ENCODE measurements around the gene ANO3.

ANO3 gene

DNA sequence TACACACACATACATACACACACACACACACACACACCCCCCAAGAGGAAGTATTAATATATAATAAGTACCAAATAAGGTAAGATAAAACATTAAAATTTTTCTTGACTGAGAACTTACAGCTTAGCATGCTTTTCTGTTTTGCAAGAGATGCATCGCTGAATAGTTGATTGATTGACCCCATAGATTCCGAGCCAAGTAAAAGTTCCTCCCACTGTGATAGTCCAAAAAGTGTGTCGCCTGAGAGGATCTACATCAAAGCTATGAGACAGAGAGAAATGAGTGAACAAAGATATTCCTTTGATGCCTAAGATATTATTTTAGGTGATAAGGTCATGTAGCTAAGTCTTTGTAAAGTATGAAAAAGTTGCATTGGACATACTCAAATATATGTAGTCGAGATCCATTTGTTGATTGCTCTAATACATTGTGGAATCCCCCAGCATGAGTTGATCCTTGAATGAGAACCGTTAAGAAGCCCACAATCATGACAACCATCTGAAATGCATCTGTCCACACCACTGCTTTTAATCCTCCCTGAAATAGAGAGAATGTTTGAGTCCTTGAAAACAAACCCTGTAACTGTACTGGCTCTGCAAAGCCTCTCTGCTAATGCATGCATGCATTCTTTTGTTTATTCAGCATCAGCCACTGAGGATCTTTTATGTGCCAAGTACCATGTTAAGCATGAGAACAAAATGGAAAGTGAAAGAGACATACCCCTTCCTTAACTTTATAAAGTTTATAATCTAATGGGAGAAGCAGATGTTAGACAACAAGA is 371.7 kb downstream of the ANO3 start:
- no peak for DNase-seq (ENCODE audit: low read depth in 1 of 2, low spot score in 1 of 2)

DNA sequence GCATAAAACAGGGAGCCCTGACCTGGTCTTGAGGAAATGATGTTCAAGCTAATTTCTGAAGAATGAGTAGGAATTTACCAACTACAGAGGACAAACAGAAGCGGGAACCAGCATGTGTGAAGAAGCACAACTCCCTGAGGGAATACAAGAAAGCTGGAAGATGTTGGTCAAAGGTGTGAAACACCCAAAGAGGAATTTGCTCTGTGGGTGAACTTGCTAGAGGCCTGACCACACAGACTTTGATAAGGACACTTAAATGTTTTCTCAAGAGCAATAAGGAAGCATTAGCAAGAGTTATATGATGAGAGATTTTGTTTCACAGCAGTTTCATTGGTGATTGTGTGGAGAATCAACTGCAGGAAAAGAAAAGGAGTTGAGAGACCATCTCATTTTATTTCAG is 372.3 kb downstream of the ANO3 start:
- no peak for DNase-seq (ENCODE audit: low read depth in 1 of 2, low spot score in 1 of 2)

DNA sequence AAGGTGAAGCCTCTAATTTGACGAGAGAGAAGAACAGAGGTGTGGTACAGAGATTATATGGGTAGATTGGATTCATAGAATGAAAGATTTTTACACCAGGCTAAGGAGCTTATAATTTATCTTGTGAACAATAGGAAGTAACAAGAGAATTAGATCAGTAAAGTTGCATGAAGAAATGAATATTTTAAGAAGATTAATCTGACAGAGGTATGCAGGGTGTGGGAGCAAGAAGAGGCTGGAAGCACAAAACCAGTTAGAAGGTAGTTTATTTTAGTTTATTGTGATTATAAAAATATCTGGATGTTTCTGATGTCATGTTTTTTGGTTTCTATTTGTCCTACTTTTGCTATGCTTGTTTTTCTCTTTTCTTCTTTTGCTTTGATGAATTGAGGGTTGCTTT is 374.3 kb downstream of the ANO3 start:
- DNase-seq (ENCODE audit: low read depth in 1 of 2, low spot score in 1 of 2): no peak

DNA sequence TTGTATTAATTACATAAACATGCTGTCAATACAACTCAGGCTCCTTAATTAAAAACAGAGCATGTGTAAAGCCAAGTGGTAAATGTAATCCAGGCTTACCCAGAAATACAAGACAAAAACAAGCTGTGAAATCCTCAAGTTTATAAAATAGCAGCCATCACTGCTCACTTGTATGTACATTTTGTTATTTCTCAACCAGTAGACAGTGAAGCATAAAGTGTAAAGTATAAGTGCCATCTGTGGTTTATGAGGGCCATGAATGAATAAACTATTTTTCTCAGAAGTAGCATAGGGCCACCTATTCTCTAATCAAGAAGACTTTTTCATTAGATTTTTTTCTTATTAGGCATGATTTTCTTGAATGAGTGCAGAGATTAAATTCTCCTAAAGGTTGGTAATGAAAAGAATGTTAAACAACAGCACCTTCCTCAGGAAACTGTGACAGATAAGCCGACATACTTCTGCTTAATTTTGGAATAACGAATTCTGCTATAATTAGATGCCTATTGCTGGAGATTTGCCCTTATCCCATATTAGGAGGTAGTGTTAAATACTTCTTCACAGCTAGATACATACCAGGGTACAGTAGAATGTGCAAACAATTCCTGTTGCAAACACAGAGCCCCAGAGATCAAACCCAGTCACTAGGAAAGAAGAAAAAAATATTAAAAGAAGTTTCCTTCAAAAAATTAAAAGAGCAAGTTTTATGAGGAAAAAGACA is 377.0 kb downstream of the ANO3 start:
- DNase-seq (ENCODE audit: low read depth in 1 of 2, low spot score in 1 of 2): no peak

DNA sequence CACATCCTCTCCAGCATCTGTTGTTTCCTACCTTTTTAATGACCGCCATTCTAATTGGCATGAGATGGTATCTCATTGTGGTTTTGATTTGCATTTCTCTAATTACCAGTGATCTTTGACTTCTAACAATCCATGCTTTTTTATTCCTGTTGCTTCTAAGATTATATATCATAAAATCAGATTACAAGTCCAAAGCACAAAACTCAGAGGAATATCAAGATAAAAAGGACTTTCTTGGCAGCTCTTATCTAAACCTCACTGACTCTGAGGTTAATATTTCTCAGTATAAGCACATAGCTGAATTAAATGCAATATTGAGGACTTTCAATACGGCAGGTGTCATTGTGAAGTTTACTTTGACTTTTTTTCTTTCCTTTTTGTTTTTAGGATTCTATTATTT is 378.6 kb downstream of the ANO3 start:
- no peak for DNase-seq (ENCODE audit: low read depth in 1 of 2, low spot score in 1 of 2)

DNA sequence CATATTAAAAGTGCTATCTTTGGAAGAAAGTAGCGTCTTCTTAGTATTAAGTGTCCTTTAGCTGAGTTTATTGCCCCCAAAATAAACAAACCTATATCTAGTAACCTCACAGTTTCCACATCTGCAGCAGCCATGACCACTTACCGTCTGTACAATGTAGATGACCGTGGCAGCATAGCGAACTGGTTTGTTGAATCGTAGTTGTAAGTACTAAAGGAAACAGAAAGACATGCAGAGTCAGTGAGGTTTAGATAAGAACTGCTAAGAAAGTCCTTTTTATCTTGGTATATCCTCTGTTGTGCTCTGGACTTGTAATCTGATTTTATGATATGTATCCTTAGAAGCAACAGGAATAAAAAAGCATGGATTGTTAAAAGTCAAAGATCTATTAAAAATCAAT is 380.6 kb downstream of the ANO3 start:
- DNase-seq (ENCODE audit: low read depth in 1 of 2, low spot score in 1 of 2): no peak
